ENCODE data around the gene TMEM131L.

Gene TMEM131L

GRCh38 chr4:153476829-153477574 lies 10.8 kb downstream of the TMEM131L start:
- TF ChIP-seq CTCF (IDR thresholded peaks at IDR 0.05; ENCODE audit: insufficient read depth, low read length, poor library complexity, severe bottlenecking), result no peak
- Histone ChIP-seq H3K27me3 (replicated peaks; ENCODE audit: control insufficient read depth, insufficient read depth, low read length) (no peaks in the 10 kb centered on the region), H3K36me3 (ENCODE audit: control insufficient read depth, insufficient read depth, low read length) (peaks cover 8% of the 10 kb centered on the region), H3K4me3 (replicated peaks; ENCODE audit: low read depth, low read length) (no peak overlapping the region)
- no peak for DNase-seq (ENCODE audit: extremely low read depth, insufficient read length)

GRCh38 chr4:153479101-153479500 lies 12.9 kb downstream of the TMEM131L start:
- peaks cover 7% of the 10 kb centered on the region for H3K36me3 ChIP-seq (ENCODE audit: control insufficient read depth, insufficient read depth, low read length)

GRCh38 chr4:153480704-153481103 lies 14.5 kb downstream of the TMEM131L start:
- no peak for DNase-seq (ENCODE audit: extremely low read depth, insufficient read length)
- Histone ChIP-seq H3K4me3 (replicated peaks; ENCODE audit: low read depth, low read length) (no peak overlapping the region; the same call in 1 of the 2 replicates), H3K27me3 (replicated peaks; ENCODE audit: control insufficient read depth, insufficient read depth, low read length) (no peaks in the 10 kb centered on the region), H3K36me3 (ENCODE audit: control insufficient read depth, insufficient read depth, low read length) (no peaks in the 10 kb centered on the region)
- no peak for TF ChIP-seq CTCF (IDR thresholded peaks at IDR 0.05; ENCODE audit: insufficient read depth, low read length, poor library complexity, severe bottlenecking)

More at GRCh38 chr4:153479101-153479500, 12.9 kb downstream of the TMEM131L start:
- no peak for TF ChIP-seq CTCF (IDR thresholded peaks at IDR 0.05; ENCODE audit: insufficient read depth, low read length, poor library complexity, severe bottlenecking)
- DNase-seq (ENCODE audit: extremely low read depth, insufficient read length), result no peak
- Histone ChIP-seq H3K4me3 (replicated peaks; ENCODE audit: low read depth, low read length) (no peak overlapping the region), H3K27me3 (replicated peaks; ENCODE audit: control insufficient read depth, insufficient read depth, low read length) (no peaks in the 10 kb centered on the region)

GRCh38 chr4:153481478-153481877 lies 15.3 kb downstream of the TMEM131L start:
- DNase-seq (ENCODE audit: extremely low read depth, insufficient read length), result no peak
- Histone ChIP-seq H3K27me3 (replicated peaks; ENCODE audit: control insufficient read depth, insufficient read depth, low read length) (no peaks in the 10 kb centered on the region), H3K36me3 (ENCODE audit: control insufficient read depth, insufficient read depth, low read length) (no peaks in the 10 kb centered on the region), H3K4me3 (replicated peaks; ENCODE audit: low read depth, low read length) (no peak overlapping the region)
- no peak for TF ChIP-seq CTCF (IDR thresholded peaks at IDR 0.05; ENCODE audit: insufficient read depth, low read length, poor library complexity, severe bottlenecking)

GRCh38 chr4:153483432-153484418 lies 17.6 kb downstream of the TMEM131L start:
- H3K27me3 ChIP-seq (replicated peaks; ENCODE audit: control insufficient read depth, insufficient read depth, low read length), result no peaks in the 10 kb centered on the region
- no peak for TF ChIP-seq CTCF (IDR thresholded peaks at IDR 0.05; ENCODE audit: insufficient read depth, low read length, poor library complexity, severe bottlenecking)
- H3K36me3 ChIP-seq (ENCODE audit: control insufficient read depth, insufficient read depth, low read length), result no peaks in the 10 kb centered on the region; the same call in 1 of the 2 replicates
- peak overlapping the region; percentile 15 for H3K4me3 ChIP-seq (replicated peaks; ENCODE audit: low read depth, low read length)
- DNase-seq (ENCODE audit: extremely low read depth, insufficient read length), result no peak
